PC-9 (cell line): ENCODE measurements around the gene ABL1.
"Not testable (repeated sequence)": the region's sequence is repeated elsewhere in the genome, so short reads cannot be mapped to it uniquely, and the experiment has no call there.

Source experiments
- EZH2 ChIP-seq: fragments of 200-600 bp; sonication (generic); IDR thresholded peaks from 2 replicates; pipeline ENCODE4 v1.8.0; 2017; ENCODE audit warnings: antibody characterized with exemption, low read depth
- TF ChIP-seq, protein P1 (sequence below): fragments of 200-600 bp; sonication (generic); conservative IDR thresholded peaks from 2 replicates; pipeline ENCODE4 v1.6.1; 2017; ENCODE audit warnings: mixed run types, antibody characterized with exemption, mild to moderate bottlenecking, moderate library complexity

DNA sequence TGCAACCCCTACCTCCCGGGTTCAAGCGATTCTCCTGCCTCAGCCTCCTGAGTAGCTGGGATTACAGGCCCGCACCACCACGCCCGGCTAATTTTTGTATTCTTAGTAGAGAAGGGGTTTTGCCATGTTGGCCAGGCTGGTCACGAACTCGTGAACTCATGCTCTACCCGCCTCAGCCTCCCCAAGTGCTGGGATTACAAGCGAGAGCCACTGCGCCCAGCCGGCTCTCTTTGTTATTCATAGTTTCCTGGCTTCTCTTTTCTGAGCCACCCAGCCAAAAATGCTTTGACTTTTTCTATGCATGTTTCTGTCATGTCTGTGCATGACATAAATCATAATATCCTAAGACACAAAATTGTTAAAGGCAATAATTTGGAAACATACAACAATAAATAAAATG is 31.9 kb upstream of the ABL1 start:
- TF ChIP-seq, protein P1, sequence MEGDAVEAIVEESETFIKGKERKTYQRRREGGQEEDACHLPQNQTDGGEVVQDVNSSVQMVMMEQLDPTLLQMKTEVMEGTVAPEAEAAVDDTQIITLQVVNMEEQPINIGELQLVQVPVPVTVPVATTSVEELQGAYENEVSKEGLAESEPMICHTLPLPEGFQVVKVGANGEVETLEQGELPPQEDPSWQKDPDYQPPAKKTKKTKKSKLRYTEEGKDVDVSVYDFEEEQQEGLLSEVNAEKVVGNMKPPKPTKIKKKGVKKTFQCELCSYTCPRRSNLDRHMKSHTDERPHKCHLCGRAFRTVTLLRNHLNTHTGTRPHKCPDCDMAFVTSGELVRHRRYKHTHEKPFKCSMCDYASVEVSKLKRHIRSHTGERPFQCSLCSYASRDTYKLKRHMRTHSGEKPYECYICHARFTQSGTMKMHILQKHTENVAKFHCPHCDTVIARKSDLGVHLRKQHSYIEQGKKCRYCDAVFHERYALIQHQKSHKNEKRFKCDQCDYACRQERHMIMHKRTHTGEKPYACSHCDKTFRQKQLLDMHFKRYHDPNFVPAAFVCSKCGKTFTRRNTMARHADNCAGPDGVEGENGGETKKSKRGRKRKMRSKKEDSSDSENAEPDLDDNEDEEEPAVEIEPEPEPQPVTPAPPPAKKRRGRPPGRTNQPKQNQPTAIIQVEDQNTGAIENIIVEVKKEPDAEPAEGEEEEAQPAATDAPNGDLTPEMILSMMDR = not testable (repeated sequence)
- TF ChIP-seq EZH2 = not testable (repeated sequence)
